ENCODE data around the gene AJM1.
"Not testable (repeated sequence)": the region's sequence is repeated elsewhere in the genome, so short reads cannot be mapped to it uniquely, and the experiment has no call there.

AJM1 gene

GRCh38 chr9:136831720-136832104 is 10.6 kb upstream of the AJM1 start:
- DNase-seq: no peak

GRCh38 chr9:136832581-136832980 is 9.7 kb upstream of the AJM1 start:
- no peak for DNase-seq

GRCh38 chr9:136833381-136834048 is 8.8 kb upstream of the AJM1 start:
- not testable (repeated sequence) for DNase-seq

- no peak for DNase-seq
Measured at GRCh38 chr9:136835162-136835931, 6.9 kb upstream of the AJM1 start.

DNA sequence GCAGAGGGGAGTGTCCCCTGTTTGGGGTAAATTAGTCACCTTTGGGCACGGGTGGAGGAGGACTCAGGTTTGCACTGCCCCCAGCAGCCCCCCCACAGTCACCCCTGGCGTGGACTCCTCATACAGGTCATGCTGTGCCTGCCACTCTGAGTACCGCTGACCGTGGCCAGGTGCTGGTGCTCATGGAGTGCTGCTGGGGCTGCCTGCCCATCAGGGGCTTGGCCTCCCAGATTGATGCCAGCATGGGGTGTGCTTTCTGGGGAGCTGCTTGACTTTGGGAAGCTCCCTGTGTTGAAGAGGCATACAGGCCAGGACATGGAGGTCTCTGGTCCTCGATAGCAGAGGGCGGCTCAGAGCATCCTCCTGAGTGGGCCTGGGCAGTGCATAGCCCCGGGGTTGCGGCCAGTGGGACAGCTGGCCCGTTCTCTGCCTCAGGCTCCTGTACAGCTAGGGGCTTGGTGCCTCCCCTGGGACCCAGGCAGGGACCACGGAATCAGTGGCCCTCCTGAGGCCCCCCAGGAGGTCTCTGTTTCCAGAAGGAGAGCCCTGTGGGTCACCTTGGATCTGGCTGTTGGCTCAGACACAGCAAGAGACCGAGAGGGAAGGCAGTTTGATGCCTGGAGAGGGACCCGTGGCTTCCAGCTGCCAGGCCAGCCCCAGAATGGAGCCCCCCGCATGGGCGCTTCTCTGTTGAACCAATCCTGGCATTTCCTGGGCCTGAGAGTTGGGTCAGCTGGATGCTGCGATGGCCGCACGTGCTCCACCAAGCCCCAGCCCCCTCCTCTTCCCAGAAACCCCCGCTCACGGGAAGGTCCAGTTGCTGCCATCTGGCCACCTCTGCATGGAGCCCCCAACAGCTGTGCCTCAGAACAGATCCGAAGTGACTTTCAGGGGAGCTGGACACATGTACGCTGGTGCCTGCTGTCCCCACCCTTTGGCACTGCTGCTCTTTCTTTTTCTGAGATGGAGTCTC is 6.1 kb upstream of the AJM1 start:
- no peak for DNase-seq

DNA sequence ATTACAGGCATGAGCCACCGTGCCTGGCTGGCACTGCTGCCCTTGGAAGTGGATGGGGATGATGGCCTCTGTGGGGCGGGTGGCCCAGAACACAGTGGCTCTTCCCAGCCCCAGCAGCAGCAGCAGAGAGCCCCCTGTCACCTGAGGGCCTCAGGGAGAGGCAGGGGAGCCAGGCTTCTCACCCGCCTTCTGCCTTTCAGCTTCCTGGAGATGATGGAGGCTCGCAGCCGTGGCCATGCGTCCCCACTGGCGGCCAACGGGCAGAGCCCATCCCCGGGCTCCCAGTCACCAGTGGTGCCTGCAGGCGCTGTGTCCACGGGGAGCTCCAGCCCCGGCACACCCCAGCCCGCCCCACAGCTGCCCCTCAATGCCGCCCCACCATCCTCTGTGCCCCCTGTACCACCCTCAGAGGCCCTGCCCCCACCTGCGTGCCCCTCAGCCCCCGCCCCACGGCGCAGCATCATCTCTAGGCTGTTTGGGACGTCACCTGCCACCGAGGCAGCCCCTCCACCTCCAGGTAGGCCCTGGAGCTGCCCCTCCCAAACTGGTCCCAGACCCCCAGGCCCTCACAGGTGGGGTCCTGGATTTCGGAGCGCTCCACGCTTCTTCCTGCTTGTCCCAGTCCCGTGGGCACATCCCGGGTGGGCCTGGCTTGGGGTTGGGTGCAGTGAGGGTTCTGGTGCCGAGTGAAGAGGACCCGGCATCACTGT is 5.0 kb upstream of the AJM1 start:
- no peak for DNase-seq

- not testable (repeated sequence) for DNase-seq
Measured at GRCh38 chr9:136837856-136838277, 4.4 kb upstream of the AJM1 start.

DNA sequence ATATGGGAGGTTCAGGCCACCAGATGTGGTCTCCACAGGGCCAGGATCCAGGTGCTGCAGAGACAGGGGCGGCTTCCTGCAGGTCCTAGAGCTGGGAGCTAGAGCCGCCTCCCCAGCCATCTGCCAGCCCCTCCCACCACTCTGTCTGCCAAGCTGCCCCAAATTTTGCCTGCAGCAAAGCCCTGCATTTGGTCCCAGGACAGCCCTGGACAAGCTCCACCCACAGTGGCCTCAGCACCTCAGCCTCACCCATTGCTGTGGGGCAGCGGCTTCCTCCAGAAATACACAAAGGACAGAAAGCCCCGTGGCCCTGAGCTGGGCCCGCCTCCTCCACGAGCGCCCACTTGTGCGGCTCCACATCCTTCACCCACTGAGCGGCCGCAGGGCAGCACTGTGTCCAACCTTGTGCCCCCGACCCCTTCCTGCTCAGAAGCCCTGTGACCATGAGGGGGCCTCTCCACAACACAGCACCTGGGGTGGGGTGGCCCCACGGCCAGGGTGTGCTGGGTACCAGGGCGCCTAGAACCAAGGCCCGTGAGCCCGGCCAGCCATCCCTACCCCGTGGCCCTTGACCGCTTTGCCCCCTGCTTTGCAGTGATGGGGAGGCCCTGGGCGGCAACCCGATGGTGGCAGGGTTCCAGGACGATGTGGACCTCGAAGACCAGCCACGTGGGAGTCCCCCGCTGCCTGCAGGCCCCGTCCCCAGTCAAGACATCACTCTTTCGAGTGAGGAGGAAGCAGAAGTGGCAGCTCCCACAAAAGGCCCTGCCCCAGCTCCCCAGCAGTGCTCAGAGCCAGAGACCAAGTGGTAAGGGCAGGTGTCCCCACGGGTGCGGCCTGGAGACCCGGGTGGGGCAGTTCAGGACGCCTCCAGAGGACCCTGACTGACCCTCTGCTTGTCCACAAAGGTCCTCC is 3.7 kb upstream of the AJM1 start:
- DNase-seq: no peak

DNA sequence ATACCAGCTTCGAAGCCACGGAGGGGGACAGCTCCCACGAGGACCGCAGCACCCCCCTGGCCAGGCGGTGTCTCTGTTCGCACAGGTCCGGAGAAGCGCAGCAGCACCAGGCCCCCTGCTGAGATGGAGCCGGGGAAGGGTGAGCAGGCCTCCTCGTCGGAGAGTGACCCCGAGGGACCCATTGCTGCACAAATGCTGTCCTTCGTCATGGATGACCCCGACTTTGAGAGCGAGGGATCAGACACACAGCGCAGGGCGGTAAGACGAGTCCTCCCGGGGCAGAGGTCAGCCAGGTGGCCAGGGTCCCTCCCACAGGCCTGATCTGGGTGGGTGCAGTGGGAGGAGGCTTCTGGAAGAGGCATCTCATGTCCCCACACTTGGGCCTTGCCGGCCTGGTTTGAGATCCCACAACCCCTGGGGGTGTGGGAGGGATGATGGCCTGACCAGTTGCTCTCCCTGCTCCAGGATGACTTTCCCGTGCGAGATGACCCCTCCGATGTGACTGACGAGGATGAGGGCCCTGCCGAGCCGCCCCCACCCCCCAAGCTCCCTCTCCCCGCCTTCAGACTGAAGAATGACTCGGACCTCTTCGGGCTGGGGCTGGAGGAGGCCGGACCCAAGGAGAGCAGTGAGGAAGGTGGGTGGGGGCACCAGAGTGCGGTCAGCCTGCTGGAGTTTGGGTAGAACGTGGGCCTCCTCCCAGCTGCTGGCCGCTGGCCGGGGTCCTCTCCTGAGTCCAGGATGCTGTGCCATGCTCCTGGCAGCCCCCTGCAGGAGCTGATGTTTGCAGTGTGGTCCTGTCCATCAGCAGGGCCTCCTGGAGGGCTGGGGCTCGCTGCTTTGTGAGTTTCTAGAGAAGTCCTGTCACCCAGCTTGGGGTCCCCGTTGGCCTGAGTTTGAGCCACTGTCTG is 2.8 kb upstream of the AJM1 start:
- no peak for DNase-seq

DNA sequence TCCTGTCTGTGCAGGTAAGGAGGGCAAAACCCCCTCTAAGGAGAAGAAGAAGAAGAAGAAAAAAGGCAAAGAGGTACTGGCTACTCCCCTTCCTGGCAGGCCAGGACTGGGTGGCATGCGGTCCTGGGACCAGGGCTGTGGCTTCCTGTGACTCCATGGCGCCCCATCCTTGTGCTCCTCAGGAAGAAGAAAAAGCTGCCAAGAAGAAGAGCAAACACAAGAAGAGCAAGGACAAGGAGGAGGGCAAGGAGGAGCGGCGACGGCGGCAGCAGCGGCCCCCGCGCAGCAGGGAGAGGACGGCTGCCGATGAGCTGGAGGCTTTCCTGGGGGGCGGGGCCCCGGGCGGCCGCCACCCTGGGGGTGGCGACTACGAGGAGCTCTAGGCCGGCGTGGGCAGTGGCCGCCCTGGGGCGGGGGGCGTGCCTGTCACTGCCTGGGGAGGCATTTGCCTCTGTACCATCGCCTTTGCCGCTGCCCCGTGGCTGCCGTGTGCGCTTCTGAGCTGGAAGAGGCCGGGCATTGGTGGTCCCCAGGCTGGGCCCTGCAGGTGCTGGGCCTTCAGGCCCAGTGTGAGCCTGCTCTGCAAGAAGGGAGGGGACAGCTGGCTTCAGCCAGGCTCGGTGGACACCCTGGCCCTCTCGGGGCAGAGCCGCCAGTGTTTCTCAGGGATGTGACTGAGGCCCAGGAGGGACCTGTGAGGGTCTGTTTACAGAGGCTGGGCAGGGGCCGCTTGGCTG is 2.0 kb upstream of the AJM1 start:
- DNase-seq: no peak

- DNase-seq: peak; percentile 38
Measured at GRCh38 chr9:136840877-136841645, 1.2 kb upstream of the AJM1 start.

- not testable (repeated sequence) for DNase-seq
Measured at GRCh38 chr9:136841646-136842379, 465 bp upstream of the AJM1 start.

DNA sequence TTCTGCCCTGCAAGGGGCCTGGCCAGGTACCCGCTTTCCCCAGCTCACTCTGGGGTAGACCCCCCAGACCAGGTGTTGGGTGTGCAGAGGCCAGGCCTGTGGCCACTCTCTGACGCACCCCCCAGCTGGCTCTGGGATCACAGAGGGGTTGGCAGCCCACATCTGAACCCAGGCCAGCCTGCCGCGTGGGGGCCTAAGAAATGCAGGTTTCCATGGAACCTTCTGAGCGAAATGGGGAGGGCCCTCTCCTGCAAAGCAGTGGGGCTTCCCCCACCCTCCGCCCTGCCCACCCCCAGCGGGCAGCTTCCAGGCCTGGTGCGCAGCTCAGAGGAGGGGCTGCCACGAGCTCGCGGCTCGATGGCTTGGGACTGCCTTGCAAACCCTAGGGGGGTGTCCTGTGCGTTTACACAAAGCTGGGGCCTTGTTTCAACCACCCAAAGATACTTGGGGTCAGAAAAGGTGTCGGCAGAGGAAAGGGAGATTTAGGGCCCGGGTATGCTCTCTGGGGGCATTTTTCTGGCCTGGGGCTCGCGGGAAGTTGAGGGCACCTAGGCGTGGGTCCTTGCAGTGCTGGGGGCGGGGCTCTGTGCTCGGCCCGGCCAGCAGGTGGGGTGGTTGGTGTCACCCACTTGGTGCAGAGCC is 1.0 kb downstream of the AJM1 start:
- DNase-seq: not testable (repeated sequence)

- DNase-seq: not testable (repeated sequence)
Measured at GRCh38 chr9:136843801-136844740, 1.8 kb downstream of the AJM1 start.

GRCh38 chr9:136844761-136845464 is 2.6 kb downstream of the AJM1 start:
- no peak for DNase-seq
